HL-60 (cell line): ENCODE data around the gene VEGFB.

Source experiments
- DNase-seq, 2 experiments: peaks; one replicate each; pipeline ENCODE4 v3.0.0-alpha.2; 2010 to 2020; ENCODE audit warnings: low read depth in 1 of 2, low spot score in 1 of 2
- H3K27ac ChIP-seq: fragments of 250-450 bp; sonication (Bioruptor Pico); replicated peaks from 2 replicates; pipeline ENCODE4 v1.5.1; 2020; ENCODE audit warnings: mild to moderate bottlenecking, moderate library complexity
- H3K27me3 ChIP-seq: fragments of 250-450 bp; sonication (Bioruptor Pico); 2 replicates; pipeline ENCODE4 v1.5.1; 2021; ENCODE audit warnings: mild to moderate bottlenecking, moderate library complexity; ENCODE audit not compliant: insufficient read depth, poor library complexity, severe bottlenecking
- H3K4me3 ChIP-seq: replicated peaks from 2 replicates; pipeline ENCODE4 v1.5.1; 2011; ENCODE audit warnings: mild to moderate bottlenecking, control low read depth, low read length; ENCODE audit not compliant: insufficient read depth
- CTCF ChIP-seq: IDR thresholded peaks from one replicate; pipeline ENCODE4 v1.5.1; 2011; ENCODE audit warnings: low read length, control low read depth, inconsistent platforms; ENCODE audit not compliant: insufficient read depth
- GABPA ChIP-seq: IDR thresholded peaks from 2 replicates; pipeline ENCODE4 v1.6.1; 2012; ENCODE audit warnings: low read depth
- POLR2AphosphoS5 ChIP-seq: IDR thresholded peaks from 2 replicates; pipeline ENCODE4 v1.6.1; 2012; ENCODE audit warnings: low read depth
- SPI1 ChIP-seq: IDR thresholded peaks from 2 replicates; pipeline ENCODE4 v1.6.1; 2012; ENCODE audit warnings: low read depth, mild to moderate bottlenecking, borderline replicate concordance
- TF ChIP-seq, protein P1 (sequence below): IDR thresholded peaks from 2 replicates; pipeline ENCODE4 v1.6.1; 2012; ENCODE audit warnings: low read depth; ENCODE audit not compliant: insufficient replicate concordance

VEGFB gene

DNA sequence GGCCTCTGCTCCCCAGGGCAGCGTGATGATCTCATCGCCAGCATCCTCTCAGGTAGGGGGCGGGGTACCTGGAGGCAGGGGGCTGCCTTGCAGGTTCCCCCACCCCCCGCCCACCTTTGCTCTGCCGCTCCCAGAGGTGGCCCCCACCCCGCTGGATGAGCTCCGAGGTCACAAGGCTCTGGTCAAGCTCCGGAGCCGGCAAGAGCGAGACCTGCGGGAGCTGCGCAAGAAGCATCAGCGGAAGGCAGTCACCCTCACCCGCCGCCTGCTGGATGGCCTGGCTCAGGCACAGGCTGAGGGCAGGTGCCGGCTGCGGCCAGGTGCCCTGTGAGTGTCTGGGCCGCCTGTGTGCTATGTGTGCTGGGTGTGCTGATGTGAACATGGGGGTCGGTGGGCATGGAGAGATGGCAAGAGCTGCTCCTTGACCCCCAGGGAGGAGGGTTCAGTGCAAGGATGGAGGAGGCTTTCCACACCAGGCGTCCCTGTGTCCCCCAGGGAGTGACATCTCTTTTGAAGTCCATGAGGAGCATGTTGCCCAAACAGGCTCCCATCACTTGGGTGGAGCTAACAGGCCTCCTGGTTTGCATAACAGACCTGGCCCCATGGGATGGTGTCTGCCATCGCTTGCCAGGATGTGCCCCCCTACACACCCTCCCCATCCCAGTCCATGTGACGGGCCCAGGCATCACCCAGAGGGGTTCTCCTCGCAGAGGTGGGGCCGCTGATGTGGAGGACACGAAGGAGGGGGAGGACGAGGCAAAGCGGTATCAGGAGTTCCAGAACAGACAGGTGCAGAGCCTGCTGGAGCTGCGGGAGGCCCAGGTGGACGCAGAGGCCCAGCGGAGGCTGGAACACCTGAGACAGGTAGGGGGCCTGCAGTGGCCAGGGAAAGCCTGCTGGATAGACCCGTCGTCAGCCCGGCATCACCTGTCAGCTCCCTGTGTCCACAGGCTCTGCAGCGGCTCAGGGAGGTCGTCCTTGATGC is 31.1 kb downstream of the VEGFB start:
- H3K27me3 ChIP-seq = no peaks in the 10 kb centered on the region
- DNase-seq = no peak
- H3K27ac ChIP-seq = no peak overlapping the region
- no peak overlapping the region for H3K4me3 ChIP-seq
- TF ChIP-seq GABPA (no peak), CTCF (no peak)

DNA sequence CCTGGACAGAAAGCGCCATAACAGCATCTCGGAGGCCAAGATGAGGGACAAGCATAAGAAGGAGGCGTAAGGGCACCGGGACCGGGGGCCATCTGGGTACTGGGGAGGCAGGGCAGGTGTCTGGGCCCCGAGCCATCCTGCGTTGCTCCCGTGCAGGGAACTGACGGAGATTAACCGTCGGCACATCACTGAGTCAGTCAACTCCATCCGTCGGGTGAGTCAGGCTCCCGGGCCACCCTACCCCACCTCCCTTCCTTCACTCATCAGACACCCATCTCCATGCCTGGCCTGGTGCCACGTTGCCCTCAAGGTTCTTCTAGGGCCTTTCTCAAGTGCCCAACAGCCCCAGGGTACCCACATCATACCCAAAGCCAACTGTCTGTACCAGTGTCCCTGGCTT is 32.0 kb downstream of the VEGFB start:
- no peak for TF ChIP-seq CTCF
- no peak for TF ChIP-seq GABPA
- TF ChIP-seq POLR2AphosphoS5 = no peak
- no peak overlapping the region for H3K27ac ChIP-seq
- H3K4me3 ChIP-seq = no peak overlapping the region
- H3K27me3 ChIP-seq = no peaks in the 10 kb centered on the region
- no peak for DNase-seq

- no peak for DNase-seq
- TF ChIP-seq SPI1 (no peak), CTCF (no peak), GABPA (no peak), POLR2AphosphoS5 (no peak)
- TF ChIP-seq, protein P1, sequence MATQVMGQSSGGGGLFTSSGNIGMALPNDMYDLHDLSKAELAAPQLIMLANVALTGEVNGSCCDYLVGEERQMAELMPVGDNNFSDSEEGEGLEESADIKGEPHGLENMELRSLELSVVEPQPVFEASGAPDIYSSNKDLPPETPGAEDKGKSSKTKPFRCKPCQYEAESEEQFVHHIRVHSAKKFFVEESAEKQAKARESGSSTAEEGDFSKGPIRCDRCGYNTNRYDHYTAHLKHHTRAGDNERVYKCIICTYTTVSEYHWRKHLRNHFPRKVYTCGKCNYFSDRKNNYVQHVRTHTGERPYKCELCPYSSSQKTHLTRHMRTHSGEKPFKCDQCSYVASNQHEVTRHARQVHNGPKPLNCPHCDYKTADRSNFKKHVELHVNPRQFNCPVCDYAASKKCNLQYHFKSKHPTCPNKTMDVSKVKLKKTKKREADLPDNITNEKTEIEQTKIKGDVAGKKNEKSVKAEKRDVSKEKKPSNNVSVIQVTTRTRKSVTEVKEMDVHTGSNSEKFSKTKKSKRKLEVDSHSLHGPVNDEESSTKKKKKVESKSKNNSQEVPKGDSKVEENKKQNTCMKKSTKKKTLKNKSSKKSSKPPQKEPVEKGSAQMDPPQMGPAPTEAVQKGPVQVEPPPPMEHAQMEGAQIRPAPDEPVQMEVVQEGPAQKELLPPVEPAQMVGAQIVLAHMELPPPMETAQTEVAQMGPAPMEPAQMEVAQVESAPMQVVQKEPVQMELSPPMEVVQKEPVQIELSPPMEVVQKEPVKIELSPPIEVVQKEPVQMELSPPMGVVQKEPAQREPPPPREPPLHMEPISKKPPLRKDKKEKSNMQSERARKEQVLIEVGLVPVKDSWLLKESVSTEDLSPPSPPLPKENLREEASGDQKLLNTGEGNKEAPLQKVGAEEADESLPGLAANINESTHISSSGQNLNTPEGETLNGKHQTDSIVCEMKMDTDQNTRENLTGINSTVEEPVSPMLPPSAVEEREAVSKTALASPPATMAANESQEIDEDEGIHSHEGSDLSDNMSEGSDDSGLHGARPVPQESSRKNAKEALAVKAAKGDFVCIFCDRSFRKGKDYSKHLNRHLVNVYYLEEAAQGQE = no peak
- no peak overlapping the region for H3K4me3 ChIP-seq
- no peaks in the 10 kb centered on the region for H3K27me3 ChIP-seq
- peak overlapping the region; percentile 91 for H3K27ac ChIP-seq
Measured at GRCh38 chr11:64267207-64267945, 33.0 kb downstream of the VEGFB start.

DNA sequence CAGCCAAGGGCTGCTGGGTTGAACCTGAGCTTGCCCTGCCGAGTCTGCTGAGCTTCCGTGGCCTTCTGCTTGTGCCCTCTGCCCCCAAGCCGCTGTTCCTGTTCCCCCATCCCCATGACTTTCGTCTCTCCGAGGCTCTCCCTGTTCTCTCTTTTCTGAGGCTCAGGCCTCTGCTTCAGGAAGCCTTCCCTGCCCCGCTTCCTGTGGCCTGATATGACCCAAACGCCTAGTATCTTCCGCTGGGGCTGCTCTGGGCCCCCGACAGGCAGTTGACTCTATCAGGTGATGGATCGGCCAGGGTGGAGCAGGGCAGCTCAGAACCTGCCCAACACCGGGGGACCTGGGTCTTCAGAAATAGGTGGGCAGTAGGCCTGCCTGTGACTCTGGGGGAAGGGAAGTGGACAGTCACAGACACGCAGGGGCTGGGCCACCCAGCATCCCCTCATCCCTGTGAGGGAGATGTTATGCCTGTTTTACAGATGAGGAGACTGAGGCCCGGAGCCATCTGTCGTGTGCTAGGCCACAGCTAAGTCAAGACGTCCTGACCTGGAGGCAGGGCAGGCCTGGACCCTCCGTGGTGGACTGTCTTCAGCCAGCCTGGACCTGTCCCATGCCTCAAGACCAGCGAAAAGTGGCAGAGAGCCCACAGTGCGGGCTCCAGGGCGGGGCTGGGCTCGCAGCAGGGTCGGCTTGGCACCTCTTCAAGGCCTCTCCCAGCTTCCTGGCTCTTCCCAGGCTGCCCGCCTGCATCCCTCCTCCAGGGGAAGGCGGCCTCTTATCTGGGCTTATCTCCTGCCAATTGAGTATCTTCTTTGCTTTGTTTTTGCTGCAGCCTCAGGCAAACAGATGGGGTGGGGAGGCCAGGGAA is 33.9 kb downstream of the VEGFB start:
- peak overlapping the region; percentile 61 for H3K4me3 ChIP-seq
- TF ChIP-seq CTCF = no peak
- peak; percentile 37 for TF ChIP-seq POLR2AphosphoS5
- TF ChIP-seq, protein P1 = peak; percentile 30
- TF ChIP-seq GABPA = no peak
- peak; percentile 8; the same call in 1 of the 2 replicates for TF ChIP-seq SPI1
- peak overlapping the region; percentile 91 for H3K27ac ChIP-seq
- peak in 1 of 2 experiments; percentile 57 for DNase-seq
- H3K27me3 ChIP-seq = no peaks in the 10 kb centered on the region
